Activated T-cell treated with anti-CD3 and anti-CD28 coated beads for 4 hours (primary cell): ENCODE data around the gene ATP11B.

Experiments
- DNase-seq: peaks from one replicate; pipeline ENCODE4 v3.0.0-alpha.2; 2020

ATP11B gene

DNA sequence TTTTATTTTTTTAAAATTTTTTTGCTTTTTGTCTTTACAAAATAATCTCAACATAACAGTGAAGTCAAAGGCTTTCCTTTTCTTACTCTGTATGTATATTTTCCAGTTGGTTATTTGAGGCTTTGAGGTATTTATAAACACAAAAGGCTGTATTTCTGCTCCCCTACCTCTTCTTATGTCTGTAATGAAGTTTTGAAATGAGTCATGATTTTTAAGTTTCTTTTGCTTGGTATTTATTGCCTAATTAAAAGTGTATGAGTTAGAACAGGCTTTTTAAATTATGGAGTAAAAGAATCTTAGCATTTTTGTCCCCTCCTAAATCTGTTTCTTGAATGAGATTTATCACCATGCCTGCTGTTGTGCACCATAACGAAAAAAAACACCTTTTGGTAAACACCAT, 121.0 kb downstream of the ATP11B start:
- DNase-seq = no peak

DNA sequence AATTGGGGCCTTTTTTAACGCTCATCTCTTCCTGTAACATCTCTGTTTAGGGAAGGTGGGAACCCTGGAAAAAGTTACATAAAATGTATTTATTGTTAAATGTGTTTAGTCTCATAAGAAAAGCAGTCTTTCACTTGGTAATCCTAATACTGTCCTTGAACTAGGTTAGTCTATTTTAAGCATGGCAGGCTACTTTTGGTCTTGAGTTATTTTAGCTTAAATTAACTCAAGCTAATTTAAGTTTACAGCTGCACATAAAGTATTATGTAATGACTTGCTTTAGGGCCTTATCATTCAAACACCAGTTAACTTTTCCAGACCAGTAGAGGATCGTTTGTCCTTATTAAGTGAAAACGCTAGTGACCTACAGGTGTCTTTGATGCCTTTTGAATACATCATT, 123.8 kb downstream of the ATP11B start:
- no peak for DNase-seq

DNA sequence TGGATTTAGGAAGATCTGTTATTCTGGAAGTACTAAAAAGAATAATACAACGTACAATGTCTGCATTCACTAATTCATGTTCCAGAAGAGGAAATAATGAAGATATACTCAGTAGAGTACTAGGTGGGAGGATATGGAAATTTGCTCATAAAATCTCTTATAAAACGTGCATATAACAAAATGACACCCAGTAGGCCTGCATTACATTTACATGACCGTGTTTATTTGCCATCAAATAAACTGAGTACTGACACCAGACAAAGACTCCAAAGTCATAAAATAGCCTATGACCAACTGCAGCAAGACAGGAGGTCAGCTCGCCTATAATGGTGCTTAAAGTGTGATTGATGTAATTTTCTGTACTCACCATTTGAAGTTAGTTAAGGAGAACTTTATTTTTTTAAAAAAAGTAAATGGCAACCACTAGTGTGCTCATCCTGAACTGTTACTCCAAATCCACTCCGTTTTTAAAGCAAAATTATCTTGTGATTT, 126.6 kb downstream of the ATP11B start:
- DNase-seq = no peak

DNA sequence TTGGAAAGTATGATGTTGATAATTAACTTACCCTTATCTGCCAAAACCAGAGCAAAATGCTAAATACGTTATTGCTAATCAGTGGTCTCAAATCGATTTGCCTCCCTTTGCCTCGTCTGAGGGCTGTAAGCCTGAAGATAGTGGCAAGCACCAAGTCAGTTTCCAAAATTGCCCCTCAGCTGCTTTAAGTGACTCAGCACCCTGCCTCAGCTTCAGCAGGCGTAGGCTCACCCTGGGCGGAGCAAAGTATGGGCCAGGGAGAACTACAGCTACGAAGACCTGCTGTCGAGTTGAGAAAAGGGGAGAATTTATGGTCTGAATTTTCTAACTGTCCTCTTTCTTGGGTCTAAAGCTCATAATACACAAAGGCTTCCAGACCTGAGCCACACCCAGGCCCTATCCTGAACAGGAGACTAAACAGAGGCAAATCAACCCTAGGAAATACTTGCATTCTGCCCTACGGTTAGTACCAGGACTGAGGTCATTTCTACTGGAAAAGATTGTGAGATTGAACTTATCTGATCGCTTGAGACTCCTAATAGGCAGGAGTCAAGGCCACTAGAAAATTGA, 127.3 kb downstream of the ATP11B start:
- DNase-seq = no peak

DNA sequence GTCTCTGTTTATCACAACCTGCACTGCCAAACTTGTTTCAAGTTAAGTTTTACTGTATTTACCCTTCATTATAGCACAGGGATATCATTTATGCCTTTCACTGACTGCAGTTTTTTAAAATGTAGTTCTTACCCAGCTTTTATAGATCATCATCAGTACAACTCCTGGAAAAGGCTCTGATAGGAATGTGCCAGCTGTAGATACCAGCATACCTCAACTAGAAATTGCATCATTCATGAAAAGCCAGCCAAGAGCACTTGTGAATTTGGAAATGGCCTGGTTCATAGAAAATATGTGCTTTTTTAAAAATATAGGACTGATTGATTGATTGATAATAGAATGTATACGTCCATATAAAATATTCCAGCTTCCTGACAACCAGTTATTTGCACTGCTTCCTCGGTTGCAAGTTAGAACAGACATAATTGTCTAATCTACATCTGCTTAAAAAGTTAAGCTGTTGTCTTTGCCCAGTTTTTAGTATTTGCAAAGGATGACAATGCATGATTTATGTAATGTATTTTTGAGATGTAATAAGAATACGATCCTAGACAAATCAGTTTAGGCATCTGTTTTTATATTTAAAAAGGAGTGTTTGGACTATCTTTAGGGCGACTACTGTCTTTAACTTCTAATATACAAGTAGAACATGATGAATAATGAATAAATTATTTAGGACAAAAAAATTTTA, 128.5 kb downstream of the ATP11B start:
- DNase-seq = no peak

DNA sequence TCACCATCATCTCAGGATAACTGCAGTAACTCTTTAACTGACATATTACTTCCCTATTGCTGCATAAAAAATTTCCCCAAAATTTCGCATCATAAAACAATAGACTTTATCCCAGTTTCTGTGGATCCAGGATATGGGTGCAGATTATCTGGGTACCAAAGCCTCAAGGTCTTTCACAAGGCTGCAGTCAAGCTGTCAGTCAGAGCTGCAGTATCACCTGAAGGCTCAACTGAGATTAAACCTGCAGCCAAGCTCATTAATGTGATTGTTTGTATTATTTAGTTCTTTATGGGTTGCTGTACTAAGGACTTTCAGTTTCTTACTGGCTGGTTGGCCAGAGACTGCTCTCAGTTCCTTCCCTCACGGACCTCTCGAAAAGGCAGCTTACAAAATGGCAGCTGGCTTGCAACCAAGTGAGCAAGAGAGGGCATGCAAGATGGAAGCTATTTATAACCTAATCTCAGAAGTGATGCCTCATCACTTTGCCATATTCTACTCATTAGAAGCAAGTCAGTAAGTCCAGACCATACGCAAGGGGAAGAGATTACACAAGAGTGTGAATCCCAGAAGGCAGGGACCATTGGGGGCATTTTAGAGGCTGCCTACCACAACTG, 132.1 kb downstream of the ATP11B start:
- no peak for DNase-seq

DNA sequence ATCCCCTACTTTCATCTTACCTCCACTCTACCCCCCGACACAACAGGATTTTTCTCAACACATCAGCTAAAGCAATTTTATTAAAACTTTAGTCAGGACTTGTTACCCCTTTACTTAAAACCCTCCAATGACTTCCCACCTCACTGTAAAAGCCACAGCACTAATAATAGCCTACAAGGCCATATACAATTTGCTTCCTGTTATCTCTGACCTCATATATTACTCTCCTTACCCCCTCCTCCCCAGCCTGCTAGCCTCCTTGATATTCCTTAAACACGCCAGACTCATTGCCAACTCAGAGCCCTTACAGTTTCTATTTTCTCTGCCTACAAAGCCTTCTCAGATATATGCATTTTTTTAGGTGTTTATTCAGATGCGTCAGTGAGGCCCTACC, 132.6 kb downstream of the ATP11B start:
- DNase-seq = no peak

DNA sequence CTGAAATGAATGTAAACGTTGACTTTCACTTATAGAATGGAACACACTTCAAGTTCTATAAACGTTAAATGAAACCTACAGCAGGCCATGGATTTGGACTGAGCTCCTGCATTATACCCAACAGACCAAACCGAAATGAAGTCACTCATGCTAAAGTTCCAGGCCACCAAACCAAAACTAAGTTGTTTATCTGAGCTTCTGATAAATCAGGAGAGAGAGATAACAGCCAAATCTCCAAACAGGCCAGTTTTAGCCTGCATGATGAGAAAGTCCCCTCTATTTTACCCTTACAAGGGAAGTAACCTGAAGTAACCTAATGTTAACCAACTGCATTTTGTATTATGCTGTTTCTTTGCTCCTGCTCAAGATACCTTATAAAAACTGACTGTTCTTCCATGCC, 142.5 kb downstream of the ATP11B start:
- no peak for DNase-seq

DNA sequence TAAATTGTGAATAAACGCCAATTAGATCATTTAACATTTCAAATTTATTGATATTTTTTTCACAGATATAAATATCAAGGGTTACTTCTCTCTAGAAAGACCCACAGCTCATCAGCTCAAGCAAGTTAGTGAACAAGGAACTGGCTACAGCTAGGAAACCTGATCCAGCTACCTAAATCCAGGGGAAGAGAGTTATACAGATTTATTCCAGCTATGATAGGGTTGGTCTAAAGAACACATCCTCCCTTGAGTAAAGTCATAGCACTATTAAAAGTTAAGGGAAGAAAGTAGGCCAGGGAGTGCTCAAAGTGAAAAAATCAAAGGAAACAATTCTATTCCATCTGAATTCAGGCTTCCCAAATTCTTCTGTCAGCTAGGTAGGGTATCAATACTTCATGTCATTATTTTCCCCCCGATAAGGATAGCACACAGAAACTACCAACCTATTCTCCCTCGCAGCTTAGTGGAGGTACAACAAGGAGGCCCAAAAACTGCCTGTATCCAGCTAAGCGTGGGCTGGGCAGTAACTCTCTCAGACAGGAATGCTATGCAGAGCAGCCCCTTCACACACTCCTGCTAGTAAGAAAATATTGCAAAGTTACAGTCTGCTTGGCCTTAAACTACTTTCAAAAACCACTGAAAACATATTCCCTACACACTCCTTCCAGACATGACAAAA, 143.1 kb downstream of the ATP11B start:
- DNase-seq = no peak

DNA sequence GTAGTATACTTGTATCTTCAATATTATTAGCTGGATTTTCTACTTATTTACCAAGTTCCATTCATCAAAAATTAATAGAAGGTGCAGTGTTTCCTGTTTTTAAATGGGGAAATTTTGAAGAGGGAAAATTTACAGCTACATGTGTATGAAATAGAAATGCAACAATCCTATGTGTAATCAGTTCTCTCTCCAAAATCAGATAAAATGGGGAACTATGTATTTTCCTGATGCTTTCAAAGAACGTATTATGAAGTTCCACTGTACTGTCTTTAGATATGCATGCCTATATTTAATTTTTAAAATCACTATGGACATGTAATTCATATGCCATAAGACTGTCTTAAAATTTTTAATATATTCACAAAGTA, 143.6 kb downstream of the ATP11B start:
- no peak for DNase-seq

DNA sequence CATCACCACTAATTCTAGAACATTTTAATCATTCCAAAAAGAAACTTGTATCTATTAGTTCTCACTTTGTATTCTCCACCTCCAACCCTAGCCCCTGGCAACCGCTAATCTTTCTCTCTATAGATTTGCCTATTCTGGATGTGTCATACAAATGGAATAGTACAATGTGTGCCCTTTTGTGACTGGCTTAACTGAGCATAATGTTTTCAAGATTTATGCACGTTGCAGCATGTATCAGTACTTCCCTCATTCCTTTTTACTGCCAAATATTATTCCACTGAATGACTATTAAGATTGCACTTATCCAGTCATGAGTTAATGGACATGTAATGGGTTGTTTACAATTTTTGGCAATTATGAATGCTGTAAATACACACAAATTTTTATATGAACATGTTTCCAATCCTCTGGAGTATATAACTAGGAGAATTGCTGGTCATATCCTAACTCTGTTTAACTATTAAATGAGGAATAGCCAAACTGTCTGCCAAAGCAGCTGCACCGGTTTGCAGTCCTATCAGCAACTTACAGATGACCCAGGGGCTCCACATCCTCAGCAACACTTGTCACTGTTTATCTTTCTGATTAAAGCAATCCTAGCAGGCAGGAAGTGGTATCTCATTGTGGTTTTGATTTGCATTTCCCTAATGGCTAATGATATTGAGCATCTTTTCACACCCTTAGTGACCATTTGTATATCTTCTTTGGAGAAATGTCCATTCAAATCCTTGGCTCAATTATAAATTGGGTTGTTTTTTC, 144.2 kb downstream of the ATP11B start:
- DNase-seq = no peak

DNA sequence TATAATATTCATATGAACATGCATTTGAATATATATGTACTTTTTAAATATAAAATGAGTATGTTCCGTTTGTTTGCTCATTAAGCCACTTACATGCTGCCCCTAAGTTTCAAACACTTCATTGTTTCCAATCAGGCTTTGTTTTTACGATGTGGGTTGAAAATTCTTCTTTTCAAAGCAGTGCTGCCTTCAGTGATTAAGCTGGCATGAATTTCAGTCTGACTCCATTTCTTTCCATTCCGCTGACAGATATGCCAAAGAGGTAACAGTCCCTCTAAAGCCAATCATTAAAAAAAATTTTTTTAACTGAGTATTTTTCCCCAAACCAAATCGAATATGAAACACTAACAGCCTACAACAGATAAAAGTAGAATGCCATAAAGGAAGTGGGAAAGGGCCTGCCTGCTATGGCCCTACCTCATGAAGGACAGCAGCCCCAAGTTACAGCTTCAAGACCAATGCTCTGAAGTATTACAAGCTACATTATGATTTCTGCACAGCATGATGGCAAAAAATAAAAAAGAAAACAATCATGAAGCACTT, 147.0 kb downstream of the ATP11B start:
- no peak for DNase-seq

DNA sequence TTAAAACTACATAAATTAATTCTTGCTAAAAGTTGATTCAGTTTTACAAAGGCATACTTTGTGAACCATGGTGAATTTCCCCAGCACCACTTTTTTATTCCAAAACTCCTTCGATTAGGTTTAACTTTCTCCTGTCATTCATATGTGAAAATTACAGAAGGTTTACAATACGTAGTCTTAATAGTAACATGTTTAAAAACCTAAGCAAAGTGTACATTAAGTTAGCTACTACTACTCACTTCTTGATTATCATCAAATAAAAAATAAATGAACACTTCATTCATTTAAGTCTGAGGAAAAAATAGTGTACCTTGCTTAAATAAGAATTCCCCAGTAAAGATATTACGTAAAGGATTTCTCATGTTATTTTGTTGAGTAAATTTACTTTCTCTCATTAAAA, 148.4 kb downstream of the ATP11B start:
- DNase-seq = no peak

DNA sequence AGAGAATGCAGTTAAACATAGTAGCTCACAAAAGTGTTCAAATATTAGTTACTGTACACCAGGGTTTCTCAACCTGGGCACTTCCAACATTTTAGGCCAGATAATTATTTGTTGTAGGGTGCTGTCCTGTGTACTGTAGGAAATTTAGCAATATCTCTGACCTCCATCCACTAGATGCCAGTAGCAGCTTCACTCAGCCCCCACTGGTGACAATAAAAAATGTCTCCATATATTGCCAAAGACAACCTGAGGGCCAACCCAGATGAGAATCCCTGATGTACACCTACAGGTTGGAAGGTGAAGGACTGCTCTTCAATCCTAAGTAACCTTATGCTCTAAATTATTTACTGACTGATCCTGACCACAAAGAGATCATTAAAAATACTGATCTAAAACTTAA, 154.6 kb downstream of the ATP11B start:
- no peak for DNase-seq

DNA sequence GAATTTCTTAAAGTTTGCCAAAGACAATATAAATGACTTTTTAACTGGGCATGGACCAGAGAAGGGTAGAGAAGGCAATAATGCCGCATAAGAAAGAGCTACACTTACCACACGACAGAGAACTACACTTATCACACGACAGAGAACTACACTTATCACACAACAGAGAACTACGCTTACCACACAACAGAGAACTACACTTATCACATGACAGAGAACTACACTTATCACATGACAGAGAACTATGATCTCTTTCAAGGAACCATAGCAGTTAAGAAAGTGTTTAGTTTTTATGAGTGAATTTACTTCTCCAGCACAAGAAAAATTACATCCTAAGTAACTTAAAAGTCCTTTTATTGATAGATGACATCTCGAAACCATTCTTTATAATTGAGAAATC, 155.0 kb downstream of the ATP11B start:
- no peak for DNase-seq

DNA sequence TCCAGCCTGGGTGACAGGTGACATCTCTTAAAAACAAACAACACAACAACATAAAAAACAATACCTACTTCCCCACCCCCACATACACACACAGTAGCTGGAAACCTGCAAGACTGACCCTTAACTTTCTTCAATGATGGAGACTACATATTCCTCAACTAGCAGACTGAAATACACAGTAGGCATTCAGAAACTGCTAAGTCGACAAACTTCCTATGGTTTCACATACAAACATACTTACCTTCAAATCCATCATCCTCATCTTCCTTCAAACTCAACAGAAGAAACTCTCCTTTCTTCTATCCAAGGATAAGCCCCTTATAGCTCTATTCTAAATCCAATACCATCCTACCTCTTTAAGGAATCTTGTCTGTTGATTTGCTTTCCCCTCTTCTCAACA, 156.4 kb downstream of the ATP11B start:
- DNase-seq = no peak

DNA sequence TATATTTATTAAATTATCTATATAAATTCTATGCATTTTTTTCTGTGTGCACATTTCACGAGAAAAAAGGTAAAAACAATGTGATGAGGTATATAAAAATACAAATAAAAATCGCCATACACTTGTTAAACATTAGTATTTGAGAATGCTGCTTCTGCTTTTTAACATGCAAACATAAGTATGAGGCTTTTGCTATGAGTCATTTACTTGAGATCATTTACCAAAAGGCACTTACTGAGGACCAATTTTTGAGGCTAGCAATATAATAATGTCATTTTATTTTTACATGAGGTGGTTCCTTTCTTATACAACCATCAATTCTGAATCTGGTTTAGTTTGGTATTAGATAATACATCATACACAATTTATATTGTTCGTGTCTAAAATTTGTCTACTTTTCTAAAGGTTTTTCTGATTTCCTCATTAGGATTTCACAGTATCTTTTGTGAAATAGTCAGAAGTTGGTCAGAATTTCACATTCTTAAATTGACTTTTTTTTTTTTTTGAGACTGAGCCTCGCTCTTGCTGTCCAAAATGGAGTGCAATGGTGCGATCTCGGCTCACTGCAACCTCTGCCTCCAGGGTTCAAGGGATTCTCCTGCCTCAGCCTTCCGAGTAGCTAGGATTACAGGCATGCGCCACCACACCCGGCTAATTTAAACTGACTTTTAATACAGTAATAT, 161.4 kb downstream of the ATP11B start:
- no peak for DNase-seq

DNA sequence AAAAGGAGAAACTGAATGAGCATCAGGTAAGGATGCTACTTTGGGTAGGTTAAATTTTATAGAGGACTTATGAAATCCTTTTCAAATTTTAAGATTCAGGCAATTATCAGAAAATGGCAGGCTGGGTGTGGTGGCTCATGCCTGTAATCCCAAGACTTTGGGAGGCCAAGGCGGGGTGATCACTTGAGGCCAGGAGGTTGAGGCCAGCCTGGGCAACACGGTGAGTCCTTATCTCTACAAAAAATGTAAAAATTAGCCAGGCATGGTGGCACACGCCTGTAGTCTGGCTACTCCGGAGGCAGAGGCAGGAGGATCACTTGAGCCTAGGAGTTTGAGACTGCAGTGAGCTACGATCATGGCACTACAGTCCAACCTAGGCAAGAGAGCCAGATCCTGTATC, 163.9 kb downstream of the ATP11B start:
- no peak for DNase-seq

DNA sequence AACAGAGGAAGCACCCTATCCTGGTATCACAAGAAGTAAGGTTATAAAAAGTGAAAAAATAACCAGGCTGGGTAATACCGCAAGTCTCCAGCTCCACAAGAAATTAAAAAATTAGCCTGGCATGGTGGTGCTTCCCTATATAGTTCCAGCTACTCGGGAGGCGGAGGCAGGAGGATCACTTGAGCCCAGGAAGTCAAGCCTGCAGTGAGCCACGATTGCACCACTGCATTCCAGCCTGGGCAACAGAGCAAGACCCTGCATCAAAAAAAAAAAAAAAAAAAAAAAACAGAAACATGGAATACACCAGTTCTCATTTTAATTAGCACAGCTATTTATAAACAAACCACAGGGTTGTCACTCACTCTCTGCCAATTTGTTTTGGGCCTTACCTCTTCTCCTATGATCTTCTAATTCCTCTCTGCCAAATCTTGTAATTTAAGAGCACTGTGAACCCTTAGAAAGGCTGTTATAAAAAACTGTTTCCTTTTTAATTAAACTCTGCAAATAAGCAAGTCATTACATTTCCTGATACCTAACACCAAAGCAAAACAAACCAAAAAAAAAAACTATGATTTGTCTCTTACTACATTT, 164.5 kb downstream of the ATP11B start:
- DNase-seq = no peak

DNA sequence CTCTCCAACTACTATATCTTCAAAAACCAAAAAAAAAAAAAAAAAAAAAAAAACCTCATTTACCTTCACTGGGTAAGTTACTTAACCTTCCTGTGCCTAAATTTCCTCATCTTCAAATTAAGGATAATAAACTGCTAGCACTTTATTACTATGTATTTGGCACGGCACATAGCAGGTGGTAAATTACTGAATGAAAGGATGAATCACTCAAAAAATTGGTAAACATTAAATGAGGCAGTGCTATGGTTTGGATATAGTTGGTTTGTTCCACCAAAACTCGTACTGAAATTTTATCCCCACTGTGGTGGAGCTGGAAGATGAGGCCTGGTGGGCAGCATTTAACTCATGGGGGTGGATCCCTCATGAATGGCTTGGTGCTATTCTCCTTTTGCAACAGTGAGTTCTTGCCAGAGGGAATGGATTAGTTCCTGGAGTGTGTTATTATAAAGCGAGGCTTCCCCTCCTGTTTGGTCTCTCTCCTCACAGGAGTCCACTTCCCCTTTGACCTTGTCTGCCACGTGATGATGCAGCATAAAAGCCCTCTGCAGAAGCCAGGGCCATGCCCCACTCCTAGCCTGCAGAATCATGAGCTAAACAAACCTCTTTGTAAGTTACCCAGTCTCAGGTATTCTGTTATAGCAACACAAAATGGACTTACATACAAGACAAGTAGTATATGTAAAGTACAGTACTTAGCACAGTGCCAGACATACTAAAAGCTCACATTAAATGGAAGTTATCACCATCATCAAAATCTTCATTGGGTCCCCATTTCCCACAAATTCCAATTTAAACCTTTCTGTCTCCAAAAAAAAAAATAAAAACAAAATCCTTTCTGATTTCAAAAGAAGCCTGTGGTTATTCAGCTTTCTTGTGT, 166.4 kb downstream of the ATP11B start:
- DNase-seq = no peak

DNA sequence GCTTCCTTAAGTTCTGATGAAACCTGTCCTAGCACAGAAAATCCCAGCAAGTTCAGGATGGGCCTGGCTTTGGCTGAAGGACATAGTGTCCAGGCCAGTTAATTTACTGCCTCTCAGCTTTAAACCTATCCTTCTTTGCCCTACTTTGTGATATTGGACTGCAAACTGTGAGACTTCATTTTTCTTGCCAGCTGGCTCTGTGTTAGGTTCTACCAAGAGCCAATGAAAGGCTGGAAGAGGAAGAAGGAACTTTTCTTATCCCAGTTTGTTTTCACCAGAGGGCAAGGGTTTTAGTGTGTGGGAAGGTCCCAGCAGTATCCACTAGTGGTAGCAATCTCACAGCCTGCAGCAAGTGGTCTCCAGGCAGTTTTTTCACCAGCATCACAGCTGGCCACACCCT, 168.9 kb downstream of the ATP11B start:
- DNase-seq = no peak
